Measurements from ENCODE around the gene IL15.

Gene IL15

GRCh38 chr4:141647966-141648365 lies 11.6 kb downstream of the IL15 start:
- Histone ChIP-seq H3K9me3 (ENCODE audit: control insufficient read depth, low read length) (no peaks in the 10 kb centered on the region), H3K9ac (ENCODE audit: low read length) (no peak overlapping the region), H3K36me3 (ENCODE audit: control insufficient read depth, insufficient read depth, low read length, severe bottlenecking) (no peaks in the 10 kb centered on the region), H3K27me3 (replicated peaks; ENCODE audit: control insufficient read depth, insufficient read depth, low read length) (no peaks in the 10 kb centered on the region), H3K4me3 (ENCODE audit: low read length) (no peak overlapping the region), H3K4me1 (ENCODE audit: control insufficient read depth, insufficient read depth, low read length) (peaks cover 35% of the 10 kb centered on the region)
- DNase-seq (ENCODE audit: low read depth): no peak

DNA sequence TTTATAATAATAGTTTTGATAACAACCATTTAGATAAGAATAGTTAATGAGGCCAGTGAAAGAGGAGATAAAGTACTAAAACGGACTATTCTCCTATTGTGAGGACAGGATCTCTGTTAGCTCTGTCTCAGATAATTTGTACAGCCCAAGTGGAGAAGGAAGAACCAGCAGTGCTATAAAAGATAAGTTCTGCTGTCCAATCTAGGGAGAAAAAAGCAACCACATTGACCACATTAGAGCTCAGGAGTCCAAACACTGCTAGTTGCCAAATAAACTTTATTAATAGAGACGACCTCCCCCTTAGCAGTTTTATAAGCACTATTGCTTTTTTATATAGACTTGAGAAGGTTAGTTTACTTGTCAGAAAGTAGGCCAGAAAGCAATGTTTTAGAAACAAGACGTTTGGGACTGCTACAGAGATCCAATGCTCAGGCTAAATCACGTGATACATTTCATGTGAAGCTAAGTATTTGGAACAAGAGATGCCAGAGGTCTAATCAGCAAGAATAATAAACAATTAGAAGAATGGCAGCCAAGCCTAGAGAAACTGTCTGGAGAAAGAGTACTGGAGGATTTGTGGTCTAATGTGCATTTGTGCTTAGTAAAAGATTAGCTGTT lies 15.9 kb downstream of the IL15 start:
- Histone ChIP-seq H3K36me3 (ENCODE audit: control insufficient read depth, insufficient read depth, low read length, severe bottlenecking) (no peaks in the 10 kb centered on the region), H3K4me1 (ENCODE audit: control insufficient read depth, insufficient read depth, low read length) (peaks cover 20% of the 10 kb centered on the region), H3K27me3 (replicated peaks; ENCODE audit: control insufficient read depth, insufficient read depth, low read length) (no peaks in the 10 kb centered on the region), H3K9me3 (ENCODE audit: control insufficient read depth, low read length) (no peaks in the 10 kb centered on the region), H3K9ac (ENCODE audit: low read length) (peak overlapping the region; percentile 37), H3K4me3 (ENCODE audit: low read length) (no peak overlapping the region)
- DNase-seq (ENCODE audit: low read depth): peak; percentile 90

- no peaks in the 10 kb centered on the region for H3K27me3 ChIP-seq (replicated peaks; ENCODE audit: control insufficient read depth, insufficient read depth, low read length)
- peaks cover 20% of the 10 kb centered on the region for H3K4me1 ChIP-seq (ENCODE audit: control insufficient read depth, insufficient read depth, low read length)
- peak; percentile 42 for DNase-seq (ENCODE audit: low read depth)
- no peaks in the 10 kb centered on the region for H3K36me3 ChIP-seq (ENCODE audit: control insufficient read depth, insufficient read depth, low read length, severe bottlenecking)
- no peaks in the 10 kb centered on the region for H3K9me3 ChIP-seq (ENCODE audit: control insufficient read depth, low read length)
- no peak overlapping the region for H3K9ac ChIP-seq (ENCODE audit: low read length)
- no peak overlapping the region for H3K4me3 ChIP-seq (ENCODE audit: low read length)
Observed at GRCh38 chr4:141654098-141654497, 17.7 kb downstream of the IL15 start.

DNA sequence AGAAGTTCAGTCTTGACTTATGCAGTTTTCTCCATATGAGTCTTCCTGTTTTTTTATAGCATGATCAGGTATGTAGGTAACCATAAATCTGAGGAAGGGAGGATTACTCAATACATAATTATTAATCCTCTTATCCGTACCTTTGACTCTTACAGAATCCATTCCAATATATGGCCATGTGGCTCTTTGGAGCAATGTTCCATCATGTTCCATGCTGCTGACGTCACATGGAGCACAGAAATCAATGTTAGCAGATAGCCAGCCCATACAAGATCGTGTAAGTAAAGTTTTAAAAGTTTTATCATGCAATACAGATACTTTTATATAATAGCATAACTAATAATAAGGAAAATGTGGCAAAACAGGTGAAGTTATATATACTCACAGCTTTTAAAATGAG lies 19.6 kb downstream of the IL15 start:
- DNase-seq (ENCODE audit: low read depth): no peak
- Histone ChIP-seq H3K36me3 (ENCODE audit: control insufficient read depth, insufficient read depth, low read length, severe bottlenecking) (no peaks in the 10 kb centered on the region), H3K4me3 (ENCODE audit: low read length) (no peak overlapping the region), H3K27me3 (replicated peaks; ENCODE audit: control insufficient read depth, insufficient read depth, low read length) (no peaks in the 10 kb centered on the region), H3K9ac (ENCODE audit: low read length) (no peak overlapping the region), H3K4me1 (ENCODE audit: control insufficient read depth, insufficient read depth, low read length) (peaks cover 20% of the 10 kb centered on the region), H3K9me3 (ENCODE audit: control insufficient read depth, low read length) (no peaks in the 10 kb centered on the region)

- Histone ChIP-seq H3K9ac (ENCODE audit: low read length) (no peak overlapping the region), H3K4me3 (ENCODE audit: low read length) (no peak overlapping the region), H3K27me3 (replicated peaks; ENCODE audit: control insufficient read depth, insufficient read depth, low read length) (no peaks in the 10 kb centered on the region), H3K4me1 (ENCODE audit: control insufficient read depth, insufficient read depth, low read length) (peaks cover 9% of the 10 kb centered on the region), H3K9me3 (ENCODE audit: control insufficient read depth, low read length) (no peaks in the 10 kb centered on the region), H3K36me3 (ENCODE audit: control insufficient read depth, insufficient read depth, low read length, severe bottlenecking) (no peaks in the 10 kb centered on the region)
- DNase-seq (ENCODE audit: low read depth): no peak
Observed at GRCh38 chr4:141657550-141658250, 21.3 kb downstream of the IL15 start.

GRCh38 chr4:141658309-141658708 lies 21.9 kb downstream of the IL15 start:
- Histone ChIP-seq H3K9me3 (ENCODE audit: control insufficient read depth, low read length) (no peaks in the 10 kb centered on the region), H3K36me3 (ENCODE audit: control insufficient read depth, insufficient read depth, low read length, severe bottlenecking) (no peaks in the 10 kb centered on the region), H3K4me1 (ENCODE audit: control insufficient read depth, insufficient read depth, low read length) (peaks cover 2% of the 10 kb centered on the region), H3K27me3 (replicated peaks; ENCODE audit: control insufficient read depth, insufficient read depth, low read length) (no peaks in the 10 kb centered on the region), H3K4me3 (ENCODE audit: low read length) (no peak overlapping the region), H3K9ac (ENCODE audit: low read length) (no peak overlapping the region)
- DNase-seq (ENCODE audit: low read depth): no peak

DNA sequence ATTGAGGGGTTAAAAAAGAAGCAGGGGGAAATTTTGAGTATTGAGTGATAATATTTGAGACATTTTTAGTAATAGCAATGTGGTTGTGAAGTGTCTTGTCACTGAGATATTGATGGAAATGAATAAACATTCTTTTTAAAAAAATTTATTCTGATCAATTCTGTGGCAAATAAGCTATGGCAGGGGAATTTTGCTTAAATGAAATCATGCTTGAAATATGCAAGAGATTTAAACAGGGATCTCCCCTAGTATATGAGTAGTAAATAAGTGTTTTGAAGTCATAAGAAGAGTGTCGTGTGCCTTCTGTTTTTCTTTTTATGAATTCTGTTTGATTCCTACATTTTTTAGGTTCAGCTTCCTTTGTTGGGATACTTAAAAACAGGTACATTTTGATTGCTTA lies 23.2 kb downstream of the IL15 start:
- Histone ChIP-seq H3K9ac (ENCODE audit: low read length) (no peak overlapping the region), H3K4me3 (ENCODE audit: low read length) (no peak overlapping the region), H3K9me3 (ENCODE audit: control insufficient read depth, low read length) (no peaks in the 10 kb centered on the region), H3K4me1 (ENCODE audit: control insufficient read depth, insufficient read depth, low read length) (no peaks in the 10 kb centered on the region), H3K36me3 (ENCODE audit: control insufficient read depth, insufficient read depth, low read length, severe bottlenecking) (no peaks in the 10 kb centered on the region), H3K27me3 (replicated peaks; ENCODE audit: control insufficient read depth, insufficient read depth, low read length) (no peaks in the 10 kb centered on the region)
- peak; percentile 58 for DNase-seq (ENCODE audit: low read depth)

DNA sequence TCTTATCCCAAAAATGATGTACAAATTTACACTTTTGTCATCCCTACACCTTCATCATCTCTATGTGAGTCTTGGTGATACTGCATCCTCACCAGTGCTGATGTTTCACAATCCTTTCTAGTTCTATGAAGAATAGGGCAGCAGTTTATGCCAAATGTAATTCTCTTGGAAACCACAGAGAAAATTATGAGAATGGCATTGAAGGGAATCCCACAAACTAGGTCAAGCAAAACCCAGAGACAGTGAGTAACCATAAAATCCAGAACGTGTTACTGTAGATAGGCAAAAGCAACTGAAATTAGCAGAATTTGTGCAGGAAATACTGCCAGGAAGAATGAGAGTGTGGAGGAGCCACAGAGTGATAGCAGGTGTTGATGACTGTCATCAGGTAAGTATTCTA lies 24.5 kb downstream of the IL15 start:
- Histone ChIP-seq H3K4me1 (ENCODE audit: control insufficient read depth, insufficient read depth, low read length) (no peaks in the 10 kb centered on the region), H3K27me3 (replicated peaks; ENCODE audit: control insufficient read depth, insufficient read depth, low read length) (no peaks in the 10 kb centered on the region), H3K9ac (ENCODE audit: low read length) (no peak overlapping the region), H3K36me3 (ENCODE audit: control insufficient read depth, insufficient read depth, low read length, severe bottlenecking) (no peaks in the 10 kb centered on the region), H3K9me3 (ENCODE audit: control insufficient read depth, low read length) (no peaks in the 10 kb centered on the region), H3K4me3 (ENCODE audit: low read length) (no peak overlapping the region)
- DNase-seq (ENCODE audit: low read depth): peak; percentile 37

DNA sequence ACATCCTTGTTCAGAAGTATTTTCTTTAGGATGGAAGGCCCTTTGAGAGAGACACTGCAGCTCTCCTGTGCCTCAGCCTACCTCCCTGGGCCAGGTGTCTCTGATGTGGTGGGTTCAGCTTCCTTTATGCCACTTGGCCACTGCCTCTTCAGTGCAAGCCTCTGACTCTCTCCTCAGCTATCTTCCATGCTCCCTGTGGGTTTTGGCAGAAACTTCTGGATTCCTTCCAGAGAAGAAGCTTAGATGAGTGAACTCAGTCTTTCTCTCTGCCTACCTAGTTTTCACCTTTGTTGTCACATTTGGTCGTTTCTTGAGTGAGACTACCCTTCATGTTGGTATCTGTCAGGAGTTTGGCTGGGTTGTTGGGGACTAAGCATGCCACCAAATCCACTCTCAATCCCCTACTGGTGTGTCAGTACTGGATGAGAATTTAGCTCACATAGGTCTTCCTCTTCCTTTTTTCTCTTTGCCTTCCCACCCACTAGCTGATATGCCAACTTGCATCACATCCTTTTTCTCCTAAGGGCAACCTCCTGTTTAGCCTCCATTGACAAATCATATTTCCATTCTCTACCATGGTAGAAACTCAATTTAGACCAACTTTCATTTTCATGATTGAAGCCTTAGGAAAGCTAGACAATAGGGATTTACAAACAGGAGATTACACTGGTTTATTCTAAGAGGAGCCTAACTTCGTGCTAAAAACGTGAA lies 32.0 kb downstream of the IL15 start:
- no peak for DNase-seq (ENCODE audit: low read depth)
- H3K9me3 ChIP-seq (ENCODE audit: control insufficient read depth, low read length): no peaks in the 10 kb centered on the region
- H3K36me3 ChIP-seq (ENCODE audit: control insufficient read depth, insufficient read depth, low read length, severe bottlenecking): no peaks in the 10 kb centered on the region
- H3K4me1 ChIP-seq (ENCODE audit: control insufficient read depth, insufficient read depth, low read length): peaks cover 5% of the 10 kb centered on the region
- H3K4me3 ChIP-seq (ENCODE audit: low read length): no peak overlapping the region
- no peaks in the 10 kb centered on the region for H3K27me3 ChIP-seq (replicated peaks; ENCODE audit: control insufficient read depth, insufficient read depth, low read length)
- H3K9ac ChIP-seq (ENCODE audit: low read length): no peak overlapping the region

DNA sequence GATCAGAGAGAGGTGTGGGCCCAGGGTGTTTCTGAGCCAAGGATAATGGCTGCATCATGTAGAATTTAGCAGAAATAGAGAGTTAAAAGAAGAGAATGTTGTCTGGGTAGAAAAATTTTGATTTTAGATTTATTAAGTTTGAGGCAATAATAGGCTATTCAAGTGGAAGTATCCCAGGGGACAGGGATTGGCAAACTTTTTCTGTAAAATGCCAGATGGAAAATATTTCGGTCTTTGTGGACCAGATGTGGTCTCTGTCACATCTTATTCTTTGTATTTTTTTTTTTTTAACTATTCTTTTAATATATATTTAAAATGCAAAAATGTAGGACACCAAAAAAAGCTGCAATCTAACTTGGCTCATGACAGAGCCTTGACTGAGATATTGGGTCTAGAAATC lies 33.1 kb downstream of the IL15 start:
- DNase-seq (ENCODE audit: low read depth): no peak
- H3K4me3 ChIP-seq (ENCODE audit: low read length): no peak overlapping the region
- no peak overlapping the region for H3K9ac ChIP-seq (ENCODE audit: low read length)
- H3K9me3 ChIP-seq (ENCODE audit: control insufficient read depth, low read length): no peaks in the 10 kb centered on the region
- H3K4me1 ChIP-seq (ENCODE audit: control insufficient read depth, insufficient read depth, low read length): peaks cover 5% of the 10 kb centered on the region
- no peaks in the 10 kb centered on the region for H3K36me3 ChIP-seq (ENCODE audit: control insufficient read depth, insufficient read depth, low read length, severe bottlenecking)
- no peaks in the 10 kb centered on the region for H3K27me3 ChIP-seq (replicated peaks; ENCODE audit: control insufficient read depth, insufficient read depth, low read length)

DNA sequence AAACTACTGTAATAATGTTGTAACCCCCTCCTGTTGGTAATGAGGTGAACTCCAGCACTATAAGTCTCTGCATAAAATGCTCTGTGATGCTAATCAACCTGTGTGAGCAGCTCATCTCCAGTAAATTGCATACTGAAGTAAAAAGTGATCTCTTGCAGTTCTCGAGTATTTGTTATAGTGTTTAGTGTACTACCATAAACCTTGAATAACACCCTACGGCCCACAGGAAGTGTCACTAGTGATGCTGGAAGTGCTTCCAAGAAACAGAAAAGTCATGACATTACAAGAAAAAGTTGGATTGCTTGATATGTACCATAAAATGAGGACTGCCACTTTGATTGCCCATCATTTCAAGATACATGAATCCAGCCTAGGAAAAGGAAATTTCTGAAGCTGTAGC lies 39.0 kb downstream of the IL15 start:
- no peaks in the 10 kb centered on the region for H3K27me3 ChIP-seq (replicated peaks; ENCODE audit: control insufficient read depth, insufficient read depth, low read length)
- no peaks in the 10 kb centered on the region for H3K4me1 ChIP-seq (ENCODE audit: control insufficient read depth, insufficient read depth, low read length)
- H3K4me3 ChIP-seq (ENCODE audit: low read length): no peak overlapping the region
- no peak for DNase-seq (ENCODE audit: low read depth)
- H3K9ac ChIP-seq (ENCODE audit: low read length): no peak overlapping the region
- no peaks in the 10 kb centered on the region for H3K9me3 ChIP-seq (ENCODE audit: control insufficient read depth, low read length)
- no peaks in the 10 kb centered on the region for H3K36me3 ChIP-seq (ENCODE audit: control insufficient read depth, insufficient read depth, low read length, severe bottlenecking)
